ENCODE data around the gene ZC3H7A. TPM values are rescaled to one million over a fixed set of nuclear protein-coding genes. Genes with fewer than 3 reads are reported as not detected.

ZC3H7A gene
- total and polyA plus RNA-seq, 2 donors (not counting 1 experiment from before 2014, with no cell fraction given) = 48.9 to 52.8 TPM

- no peaks in the 10 kb centered on the region for H3K36me3 ChIP-seq (ENCODE audit: control insufficient read depth, insufficient read depth, low read length)
- peak overlapping the region in 1 of 4 experiments; percentile 44 for H3K4me3 ChIP-seq (replicated peaks in 1 of 4; ENCODE audit: control extremely low read depth in 1 of 4, insufficient read depth in 1 of 4, low read depth in 3 of 4, low read length in 4 of 4)
- DNase-seq (ENCODE audit: low read depth in 2 of 2) = peak in 1 of 2 donors; percentile 20
- H3K27me3 ChIP-seq (ENCODE audit: control insufficient read depth, insufficient read depth, low read length) = no peaks in the 10 kb centered on the region
- no peak overlapping the region for H3K9ac ChIP-seq (ENCODE audit: insufficient read depth, low read length)
- H3K27ac ChIP-seq (ENCODE audit: insufficient read depth, low read length) = peak overlapping the region; percentile 73
- peak overlapping the region; percentile 48 for H3K4me2 ChIP-seq (ENCODE audit: extremely low read depth, insufficient read depth, low read length)
- H3K4me1 ChIP-seq (ENCODE audit: control insufficient read depth, extremely low read depth, insufficient read depth, low read length) = peaks cover 18% of the 10 kb centered on the region
- no peak for TF ChIP-seq EZH2 (IDR thresholded peaks at IDR 0.05; ENCODE audit: low read length, missing control alignments)
- TF ChIP-seq CTCF (conservative IDR thresholded peaks at IDR 0.05 in 1 of 2, IDR thresholded peaks at IDR 0.05 in 1 of 2; ENCODE audit: low read depth in 1 of 2, low read length in 2 of 2) = no peak
- no peak overlapping the region for H2AFZ ChIP-seq (ENCODE audit: low read length)
- no peaks in the 10 kb centered on the region for H4K20me1 ChIP-seq (ENCODE audit: control insufficient read depth, extremely low read depth, insufficient read depth, low read length)
- no peaks in the 10 kb centered on the region for H3K9me3 ChIP-seq (ENCODE audit: control insufficient read depth, insufficient read depth, low read depth, low read length)
- H3K79me2 ChIP-seq (ENCODE audit: control insufficient read depth, insufficient read depth, low read length) = peaks cover 78% of the 10 kb centered on the region
Measured at GRCh38 chr16:11784038-11784369, 13.1 kb downstream of the ZC3H7A start.

GRCh38 chr16:11783319-11784037, 13.6 kb downstream of the ZC3H7A start:
- Histone ChIP-seq H3K4me2 (ENCODE audit: extremely low read depth, insufficient read depth, low read length) (peak overlapping the region; percentile 48), H3K27me3 (ENCODE audit: control insufficient read depth, insufficient read depth, low read length) (no peaks in the 10 kb centered on the region), H3K27ac (ENCODE audit: insufficient read depth, low read length) (peak overlapping the region; percentile 73), H4K20me1 (ENCODE audit: control insufficient read depth, extremely low read depth, insufficient read depth, low read length) (no peaks in the 10 kb centered on the region), H2AFZ (ENCODE audit: low read length) (no peak overlapping the region), H3K9me3 (ENCODE audit: control insufficient read depth, insufficient read depth, low read depth, low read length) (no peaks in the 10 kb centered on the region), H3K4me3 (replicated peaks in 1 of 4; ENCODE audit: control extremely low read depth in 1 of 4, insufficient read depth in 1 of 4, low read depth in 3 of 4, low read length in 4 of 4) (peak overlapping the region in 3 of 4 experiments; percentile 5 to 44 (median 27)), H3K36me3 (ENCODE audit: control insufficient read depth, insufficient read depth, low read length) (no peaks in the 10 kb centered on the region), H3K9ac (ENCODE audit: insufficient read depth, low read length) (no peak overlapping the region), H3K79me2 (ENCODE audit: control insufficient read depth, insufficient read depth, low read length) (peaks cover 73% of the 10 kb centered on the region), H3K4me1 (ENCODE audit: control insufficient read depth, extremely low read depth, insufficient read depth, low read length) (peaks cover 18% of the 10 kb centered on the region)
- DNase-seq (ENCODE audit: low read depth in 2 of 2) = peak; percentile 15 to 79
- TF ChIP-seq CTCF (conservative IDR thresholded peaks at IDR 0.05 in 1 of 2, IDR thresholded peaks at IDR 0.05 in 1 of 2; ENCODE audit: low read depth in 1 of 2, low read length in 2 of 2) = no peak
- TF ChIP-seq EZH2 (IDR thresholded peaks at IDR 0.05; ENCODE audit: low read length, missing control alignments) = no peak

- H3K9me3 ChIP-seq (ENCODE audit: control insufficient read depth, insufficient read depth, low read depth, low read length) = no peaks in the 10 kb centered on the region
- no peaks in the 10 kb centered on the region for H4K20me1 ChIP-seq (ENCODE audit: control insufficient read depth, extremely low read depth, insufficient read depth, low read length)
- DNase-seq (ENCODE audit: low read depth in 2 of 2) = peak; percentile 36 to 38
- no peak overlapping the region for H2AFZ ChIP-seq (ENCODE audit: low read length)
- H3K27me3 ChIP-seq (ENCODE audit: control insufficient read depth, insufficient read depth, low read length) = no peaks in the 10 kb centered on the region
- peak overlapping the region in 1 of 4 experiments; percentile 10 for H3K4me3 ChIP-seq (replicated peaks in 1 of 4; ENCODE audit: control extremely low read depth in 1 of 4, insufficient read depth in 1 of 4, low read depth in 3 of 4, low read length in 4 of 4)
- H3K9ac ChIP-seq (ENCODE audit: insufficient read depth, low read length) = no peak overlapping the region
- H3K4me2 ChIP-seq (ENCODE audit: extremely low read depth, insufficient read depth, low read length) = peak overlapping the region; percentile 3
- H3K27ac ChIP-seq (ENCODE audit: insufficient read depth, low read length) = peak overlapping the region; percentile 73
- H3K36me3 ChIP-seq (ENCODE audit: control insufficient read depth, insufficient read depth, low read length) = no peaks in the 10 kb centered on the region
- no peak for TF ChIP-seq CTCF (conservative IDR thresholded peaks at IDR 0.05 in 1 of 2, IDR thresholded peaks at IDR 0.05 in 1 of 2; ENCODE audit: low read depth in 1 of 2, low read length in 2 of 2)
- peaks cover 57% of the 10 kb centered on the region for H3K79me2 ChIP-seq (ENCODE audit: control insufficient read depth, insufficient read depth, low read length)
- H3K4me1 ChIP-seq (ENCODE audit: control insufficient read depth, extremely low read depth, insufficient read depth, low read length) = peaks cover 18% of the 10 kb centered on the region
Measured at GRCh38 chr16:11781773-11782172, 15.3 kb downstream of the ZC3H7A start.
